NCI-H1694 treated with DMSO at 0.1 percent for 48 hours (cell line): ENCODE results near the gene GPC6.
A peak's percentile ranks its signal among the peaks of the same experiment; 100 is the strongest.

Experiments
- DNase-seq: peaks from one replicate; lab custom pipeline; 2025; lab: John Stamatoyannopoulos, UW

GPC6 gene

GRCh38 chr13:94351292-94351990, 1124.8 kb downstream of the GPC6 start:
- DNase-seq, result no peak

DNA sequence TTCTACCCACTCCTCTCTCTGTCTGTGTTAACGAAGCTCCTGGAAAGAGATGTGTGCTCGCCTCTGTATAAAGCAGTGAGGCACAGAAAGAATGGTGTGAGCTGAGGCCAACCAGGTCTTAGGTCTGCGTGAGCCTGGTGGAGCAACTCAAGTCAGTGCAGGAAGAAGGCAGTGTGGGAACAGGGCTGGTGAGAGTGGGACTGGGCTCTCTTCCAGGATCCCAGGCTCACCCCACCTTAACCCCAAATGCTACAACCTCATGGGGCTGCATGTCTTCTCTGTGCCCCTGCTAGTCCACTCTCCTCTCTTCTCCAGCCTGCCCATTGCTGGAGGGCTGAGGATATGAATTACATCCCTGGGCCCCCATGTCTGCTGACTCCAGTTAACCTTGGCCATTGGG, 1125.5 kb downstream of the GPC6 start:
- no peak for DNase-seq

DNA sequence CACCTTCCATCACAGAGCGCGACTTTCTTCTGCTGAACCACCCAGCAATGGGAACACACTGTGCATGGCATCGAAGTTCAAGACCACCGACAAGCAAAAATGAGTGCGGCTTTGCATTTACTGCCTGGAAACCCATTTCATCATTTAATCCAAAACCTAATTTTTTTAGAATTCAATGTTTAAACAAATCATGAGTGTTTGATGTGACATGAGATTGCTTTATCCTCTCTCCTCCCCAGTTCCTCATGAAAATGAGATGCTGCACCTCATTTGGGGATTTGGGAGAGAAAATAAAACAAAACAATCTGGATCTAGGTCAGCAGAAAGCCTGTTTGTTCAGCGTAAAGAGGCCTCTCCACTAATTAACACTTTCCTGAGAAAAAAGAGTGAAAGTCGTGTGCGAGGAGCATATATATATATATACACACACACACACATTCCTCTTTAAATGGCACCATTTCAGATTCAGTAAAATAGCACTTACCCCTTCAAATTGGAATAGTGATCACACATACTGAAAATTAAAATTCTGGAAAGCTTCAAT, 1126.6 kb downstream of the GPC6 start:
- no peak for DNase-seq

DNA sequence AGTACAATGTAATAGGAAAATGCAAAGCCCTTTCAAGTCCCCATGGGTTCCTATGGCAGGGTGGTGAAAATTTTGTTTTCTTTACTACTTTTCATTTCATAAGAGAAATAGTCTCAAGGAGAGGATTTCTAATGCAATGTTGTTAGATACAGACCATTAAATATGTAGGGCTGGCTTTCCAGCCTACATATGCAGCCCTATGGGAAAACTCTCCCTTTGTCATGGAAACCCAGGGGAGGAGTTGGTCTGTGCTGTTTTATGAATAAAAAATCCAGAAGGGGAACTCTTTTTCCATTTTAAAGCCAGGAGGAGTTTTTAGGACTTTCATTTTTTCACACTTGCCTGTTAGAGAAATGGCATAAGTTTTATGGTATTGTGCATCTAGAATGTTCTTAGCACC, 1133.3 kb downstream of the GPC6 start:
- DNase-seq, result no peak

GRCh38 chr13:94362411-94362909, 1135.9 kb downstream of the GPC6 start:
- peak; percentile 61 for DNase-seq

- DNase-seq, result no peak
Measured at GRCh38 chr13:94366677-94367076, 1140.1 kb downstream of the GPC6 start.

DNA sequence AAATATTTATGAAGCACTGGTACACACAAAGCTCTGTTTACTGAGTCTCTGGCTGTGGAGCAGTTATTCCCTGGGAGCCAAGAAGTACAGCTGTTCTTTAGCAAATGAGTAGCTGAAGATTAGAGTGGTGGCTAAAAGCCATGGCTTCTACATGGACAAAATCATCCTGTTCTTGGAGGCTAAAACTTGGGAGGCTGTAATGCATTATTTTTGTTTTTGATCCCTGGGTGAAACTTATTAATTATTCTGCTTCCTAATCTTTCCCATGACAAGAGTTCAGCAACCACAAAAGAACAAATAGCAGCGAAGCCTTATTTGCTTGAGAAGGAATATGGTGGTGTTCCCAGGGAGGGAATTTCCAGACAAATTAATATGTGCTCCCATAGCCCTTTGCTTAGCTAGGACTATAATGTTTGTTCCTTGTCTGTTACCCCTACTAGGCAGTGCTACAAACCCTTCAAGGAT, 1143.4 kb downstream of the GPC6 start:
- no peak for DNase-seq

DNA sequence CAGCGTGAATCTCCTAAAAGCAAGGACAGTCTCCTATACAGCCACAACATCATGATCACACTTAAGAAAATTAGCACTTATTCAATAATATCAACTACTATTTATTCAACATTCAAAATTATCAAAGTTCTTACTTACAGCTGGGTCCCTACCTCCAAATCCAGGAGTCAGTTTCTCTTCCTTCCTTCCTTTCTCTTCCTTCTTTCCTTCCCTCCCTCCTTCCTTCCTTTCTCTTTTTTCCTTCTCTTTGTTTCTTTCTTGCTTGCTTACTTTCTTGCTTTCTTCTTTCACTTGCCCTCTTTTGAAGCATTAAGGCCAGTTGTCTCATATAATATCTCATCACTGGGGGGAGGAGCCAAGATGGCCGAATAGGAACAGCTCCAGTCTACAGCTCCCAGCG, 1145.2 kb downstream of the GPC6 start:
- no peak for DNase-seq

DNA sequence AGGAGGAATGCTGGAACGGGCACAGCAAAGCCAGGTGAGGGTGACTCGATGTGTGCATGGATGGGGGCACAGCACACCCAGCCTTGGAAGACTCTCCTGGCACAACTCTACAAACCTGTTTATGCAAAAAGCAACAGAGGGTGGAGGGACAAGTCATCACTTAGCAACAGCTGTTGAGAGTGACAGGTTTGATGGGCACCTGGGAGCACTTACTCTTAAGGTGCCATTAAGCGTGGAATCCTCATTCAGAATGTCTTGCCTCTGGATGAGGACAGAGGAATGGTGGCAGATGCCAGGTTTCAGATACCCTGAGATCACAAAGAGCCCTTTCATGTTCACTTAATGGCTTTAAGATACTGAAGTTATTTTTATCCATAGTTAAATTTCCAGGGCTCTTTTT, 1155.9 kb downstream of the GPC6 start:
- DNase-seq, result no peak

GRCh38 chr13:94382960-94383359, 1156.4 kb downstream of the GPC6 start:
- no peak for DNase-seq

DNA sequence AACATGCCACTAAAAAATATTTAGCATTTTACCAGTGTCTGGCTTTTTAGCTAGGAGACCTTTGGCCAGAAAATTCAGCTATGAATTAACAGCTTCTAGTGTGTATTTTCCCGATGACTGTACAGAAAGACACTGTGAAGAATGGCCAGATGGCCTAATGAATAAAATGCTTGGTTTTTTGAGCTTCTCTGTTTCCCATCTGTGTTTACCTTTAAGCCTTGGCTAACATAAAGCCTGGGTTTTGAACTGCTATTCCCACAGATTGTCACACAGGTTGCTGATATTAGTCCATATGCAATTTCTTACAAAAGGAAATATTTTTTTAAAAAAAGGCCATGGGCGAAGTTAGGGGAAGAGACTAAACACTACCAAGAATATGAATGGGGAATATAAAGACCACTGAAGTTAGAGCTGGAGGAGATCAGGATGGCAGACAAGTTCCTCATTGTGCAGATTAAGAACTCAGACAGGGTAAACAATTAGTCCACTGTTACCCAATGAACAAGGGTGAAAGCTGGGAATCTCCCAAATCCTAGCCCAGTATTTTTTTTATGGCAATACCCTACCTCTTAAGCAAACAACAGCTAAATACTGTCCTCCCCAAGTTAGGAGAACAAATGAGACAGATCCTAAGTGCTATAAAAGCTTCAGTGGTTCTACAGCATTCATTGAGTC, 1157.8 kb downstream of the GPC6 start:
- DNase-seq, result peak; percentile 93

GRCh38 chr13:94387047-94387446, 1160.4 kb downstream of the GPC6 start:
- DNase-seq, result no peak

DNA sequence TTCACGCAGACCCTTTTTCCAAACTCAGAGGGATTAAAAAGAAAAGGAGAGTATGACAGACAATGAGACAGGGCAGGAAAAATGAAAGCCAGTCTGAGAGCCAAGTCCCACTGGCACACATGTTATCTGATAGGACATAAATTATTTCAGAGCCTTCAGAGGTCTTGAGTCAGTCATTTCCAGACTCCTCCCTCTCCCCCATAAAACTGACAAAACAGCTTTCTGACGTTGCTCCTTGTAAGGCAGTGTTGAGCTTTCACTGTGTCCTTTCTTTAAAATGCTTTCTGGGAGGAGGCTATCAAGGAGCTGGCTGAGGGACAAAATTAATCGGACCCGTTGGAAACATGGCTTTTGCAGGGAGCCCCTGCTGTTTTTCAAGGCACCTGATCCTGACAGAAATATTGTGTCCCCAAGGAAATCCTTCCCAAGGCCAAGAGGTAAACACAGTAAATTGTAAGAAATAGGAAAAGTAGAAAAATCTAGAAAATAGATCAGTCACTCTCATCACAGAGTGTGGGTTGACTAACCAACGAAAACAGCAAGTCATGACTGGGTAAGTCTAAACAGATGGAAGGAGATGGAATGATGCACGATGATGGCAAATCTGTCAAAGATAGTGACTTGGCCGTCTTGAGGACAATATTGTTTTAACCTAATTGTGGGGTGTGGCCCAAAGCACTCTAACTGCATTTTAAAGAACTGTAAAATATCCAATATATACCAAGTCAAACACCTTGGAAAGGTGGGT, 1163.2 kb downstream of the GPC6 start:
- DNase-seq, result no peak

DNA sequence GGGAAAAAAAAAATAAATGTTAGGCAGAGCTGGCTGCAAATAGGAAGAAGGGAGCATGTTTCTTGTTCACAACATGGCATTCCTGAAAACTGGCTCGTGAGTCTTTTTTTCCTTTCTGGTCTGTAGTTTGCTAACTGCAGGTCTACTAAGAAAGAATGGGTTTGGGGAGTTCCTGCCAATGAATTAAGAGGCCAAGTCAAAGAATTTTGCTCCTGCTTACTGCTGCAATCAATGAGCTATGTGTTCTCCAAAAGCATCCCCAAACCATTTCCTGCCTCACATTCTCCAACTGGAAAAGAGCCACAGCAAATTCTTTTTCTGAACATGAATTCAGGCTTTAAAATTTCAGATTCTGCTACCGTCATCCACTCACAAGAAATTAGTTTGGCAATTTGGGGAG, 1164.3 kb downstream of the GPC6 start:
- no peak for DNase-seq

- no peak for DNase-seq
Measured at GRCh38 chr13:94394723-94395122, 1168.1 kb downstream of the GPC6 start.

DNA sequence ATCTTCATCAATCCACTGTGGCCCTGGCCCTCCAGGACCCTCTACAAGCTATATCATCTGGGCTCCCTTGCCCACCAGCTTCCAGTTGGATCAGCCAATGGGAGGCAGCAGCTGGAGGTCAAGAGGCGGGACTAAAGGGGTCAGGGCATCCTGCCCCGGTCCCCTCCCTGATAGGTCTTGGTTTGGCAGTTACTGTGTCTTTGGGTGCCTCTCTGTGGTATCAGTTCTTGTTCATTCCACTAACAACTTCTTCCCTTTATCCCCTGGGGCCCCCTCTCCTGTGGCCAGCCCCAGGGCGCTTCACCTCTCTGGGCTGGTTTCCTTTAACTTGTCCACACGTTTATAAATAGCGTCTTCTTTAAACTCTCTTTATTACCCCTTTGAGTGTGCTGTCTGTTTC, 1169.3 kb downstream of the GPC6 start:
- no peak for DNase-seq

- no peak for DNase-seq
Measured at GRCh38 chr13:94399812-94400211, 1173.2 kb downstream of the GPC6 start.

GRCh38 chr13:94400874-94401273, 1174.3 kb downstream of the GPC6 start:
- DNase-seq, result no peak

- DNase-seq, result no peak
Measured at GRCh38 chr13:94408314-94409036, 1181.9 kb downstream of the GPC6 start.

DNA sequence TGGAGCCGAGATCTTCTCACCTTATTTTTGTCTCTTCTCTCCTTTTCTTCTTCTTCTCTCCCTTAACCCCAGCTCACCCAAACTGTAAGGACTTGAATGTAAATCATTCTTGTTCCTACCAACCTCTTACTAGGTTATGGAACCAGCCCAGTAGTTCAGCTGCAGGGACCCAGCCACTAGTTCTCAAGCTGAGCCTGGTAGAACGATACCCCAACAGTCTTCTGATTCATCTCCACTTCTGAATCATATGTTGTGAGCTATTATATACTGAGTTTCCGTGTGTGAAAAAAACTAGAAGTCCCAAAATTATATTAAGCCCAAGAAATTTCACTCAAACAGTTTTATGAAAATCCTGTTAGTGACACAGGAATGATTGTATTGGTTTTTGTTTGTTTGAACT, 1185.1 kb downstream of the GPC6 start:
- DNase-seq, result no peak

DNA sequence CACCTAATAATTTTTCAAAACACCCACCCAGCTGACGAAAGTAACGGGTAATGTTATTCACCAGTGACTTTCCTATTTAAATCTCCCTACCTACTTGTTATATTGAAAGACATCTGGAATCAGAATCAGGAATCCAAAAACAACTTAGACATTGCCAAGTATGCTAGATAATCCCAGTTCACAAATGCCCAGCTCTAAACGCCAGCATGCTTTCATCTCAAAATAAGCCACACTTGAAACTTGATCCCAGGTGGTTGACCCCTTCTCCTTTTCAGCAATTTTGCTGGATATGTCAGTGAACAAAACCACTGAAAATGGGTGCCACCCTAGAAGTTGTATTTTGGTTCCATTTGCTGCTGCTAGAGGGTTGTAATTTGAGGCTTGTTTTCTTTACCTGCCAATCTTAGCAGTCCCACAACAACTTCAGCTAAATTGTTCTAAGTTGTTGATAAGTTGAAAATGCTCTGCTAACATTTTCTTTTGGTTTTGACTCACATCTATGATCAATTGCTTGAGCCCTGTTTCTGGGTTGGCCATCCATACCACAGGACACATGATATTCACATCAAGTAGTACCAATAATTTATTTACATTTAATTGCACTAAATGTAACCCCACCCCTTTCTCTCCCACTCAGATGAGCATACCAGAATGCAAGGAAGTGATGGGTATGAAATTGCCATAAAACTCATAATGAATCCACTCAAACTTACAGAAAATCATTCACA, 1186.4 kb downstream of the GPC6 start:
- no peak for DNase-seq
